ENCODE results near the gene CEP135. TPM values are rescaled to one million over a fixed set of nuclear protein-coding genes. Genes with fewer than 3 reads are reported as not detected.

Gene CEP135
- total RNA-seq, 1 experiment from 2014 or later = 13.9 TPM

DNA sequence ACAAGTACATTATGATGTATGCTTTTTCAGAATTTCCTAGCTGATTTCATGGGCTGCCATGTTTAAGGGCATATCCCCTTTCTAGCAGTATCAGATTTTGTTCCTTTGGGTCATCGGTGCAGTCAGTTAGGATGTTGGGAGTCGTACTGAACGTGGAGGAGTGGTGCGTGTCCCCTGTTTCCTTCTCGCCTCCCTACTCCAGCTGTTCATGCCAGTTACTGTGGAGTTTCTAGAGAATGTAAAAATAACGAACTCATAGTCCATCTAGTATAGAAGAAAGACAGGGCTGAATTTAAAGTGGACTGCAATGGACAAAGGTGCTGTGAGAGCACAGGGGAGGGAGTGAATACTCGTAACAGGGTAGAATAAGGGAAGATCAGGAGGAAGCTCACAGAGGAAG lies 111.3 kb downstream of the CEP135 start:
- H3K14ac ChIP-seq (ENCODE audit: insufficient read depth, low read length) = no peak overlapping the region
- no CpG with 5 or more reads among the region's 7 CpGs for WGBS (ENCODE audit: extremely low coverage, insufficient read length, low lambda C conversion rate)
- no peaks in the 10 kb centered on the region; the same call in 1 of the 2 replicates for H3K79me2 ChIP-seq (ENCODE audit: insufficient read depth, low read length)
- no peak overlapping the region for H3K9ac ChIP-seq (ENCODE audit: extremely low read depth, insufficient read length, low read length)
- Mint-ChIP-seq H3K27me3 (ENCODE audit: low read depth) (no peaks in the 10 kb centered on the region), H3K27ac (peak overlapping the region in 2 of 3 experiments; percentile 3 to 49; a peak in 2 of 7 replicates), H3K9me3 (no peaks in the 10 kb centered on the region; a peak in 1 of 5 replicates), H3K36me3 (ENCODE audit: insufficient read depth in 1 of 3, low read depth in 3 of 3) (peaks cover 0 to 18% (median 0%) of the 10 kb centered on the region in 3 experiments; a peak in 3 of 7 replicates), H3K4me3 (no peak overlapping the region), H3K4me1 (peaks cover 20 to 34% of the 10 kb centered on the region in 2 experiments)
- no peak overlapping the region for H2BK5ac ChIP-seq (ENCODE audit: insufficient read length, low read length)
- H4K5ac ChIP-seq (ENCODE audit: insufficient read length, low read depth, low read length) = no peak overlapping the region
- H3K4me2 ChIP-seq (ENCODE audit: insufficient read depth, insufficient read length, low read length) = no peak overlapping the region
- H3K23me2 ChIP-seq (ENCODE audit: insufficient read length, low read depth, low read length, poor library complexity, severe bottlenecking) = no peaks in the 10 kb centered on the region
- H3K4ac ChIP-seq (ENCODE audit: low read depth, low read length) = no peak overlapping the region
- H4K20me1 ChIP-seq (ENCODE audit: control insufficient read depth, insufficient read depth, insufficient read length) = no peaks in the 10 kb centered on the region
- no peak overlapping the region for H2BK15ac ChIP-seq (ENCODE audit: low read depth, low read length)
- H3K18ac ChIP-seq (ENCODE audit: insufficient read length, low read depth, low read length) = no peak overlapping the region
- no peak overlapping the region for H3K27ac ChIP-seq (ENCODE audit: insufficient read length, low read depth, low read length)
- H2BK12ac ChIP-seq (ENCODE audit: insufficient read length, low read depth, low read length) = no peak overlapping the region
- no peak for TF ChIP-seq CTCF (conservative IDR thresholded peaks at IDR 0.05)
- no peak for DNase-seq
- H2BK20ac ChIP-seq (ENCODE audit: low read depth, low read length, poor library complexity, severe bottlenecking) = no peak overlapping the region
- H3K9me3 ChIP-seq (ENCODE audit: control insufficient read depth, low read depth, low read length) = no peaks in the 10 kb centered on the region
- H3T11ph ChIP-seq (ENCODE audit: low read length) = no peak overlapping the region
- no peak overlapping the region for H3K56ac ChIP-seq (ENCODE audit: insufficient read length, low read depth, low read length)
- no peak overlapping the region for H2AFZ ChIP-seq (ENCODE audit: low read length)
- H3K79me1 ChIP-seq (ENCODE audit: insufficient read depth, low read depth, low read length, poor library complexity, severe bottlenecking) = peaks cover 3% of the 10 kb centered on the region
- no peak overlapping the region for H2BK120ac ChIP-seq (ENCODE audit: low read depth, low read length, poor library complexity, severe bottlenecking)
- no peak overlapping the region for H2AK5ac ChIP-seq (ENCODE audit: insufficient read length, low read length)
- no peak overlapping the region for H3K23ac ChIP-seq (ENCODE audit: insufficient read length, low read depth, low read length)
- no peaks in the 10 kb centered on the region for H3K27me3 ChIP-seq (ENCODE audit: insufficient read depth, low read length)
- no peak overlapping the region for H4K91ac ChIP-seq (ENCODE audit: insufficient read length, low read depth, low read length)
- peaks cover 5% of the 10 kb centered on the region; the same call in 1 of the 2 replicates for H3K4me1 ChIP-seq (ENCODE audit: insufficient read depth, low read length)
- H4K8ac ChIP-seq (replicated peaks; ENCODE audit: insufficient read length, low read depth, low read length) = no peak overlapping the region

Measured in H9 (cell line).